Measurements from ENCODE around the gene PLCL2. TPM values are rescaled to one million over a fixed set of nuclear protein-coding genes. Genes with fewer than 3 reads are reported as not detected.

PLCL2 gene
- total RNA-seq, 1 experiment from 2014 or later, result 3.0 TPM

GRCh38 chr3:17025594-17026139 is 140.9 kb downstream of the PLCL2 start:
- Histone ChIP-seq H3K27ac (ENCODE audit: low read length) (no peak overlapping the region), H3K4me3 (ENCODE audit: low read depth in 2 of 2, low read length in 2 of 2) (no peak overlapping the region), H3K9me3 (ENCODE audit: control insufficient read depth, insufficient read depth, low read depth, low read length) (no peaks in the 10 kb centered on the region), H3K4me1 (ENCODE audit: control insufficient read depth, insufficient read depth, low read length) (no peaks in the 10 kb centered on the region), H3K36me3 (ENCODE audit: control insufficient read depth, insufficient read depth, low read length) (no peaks in the 10 kb centered on the region), H3K27me3 (ENCODE audit: control insufficient read depth, insufficient read depth, low read length) (no peaks in the 10 kb centered on the region)
- DNase-seq (ENCODE audit: low read depth, low spot score) (no peak), ATAC-seq (no peak)
- BruUV-seq (replicated peaks), result no TSS peak
- in situ Hi-C loops (cut with HindIII; ENCODE audit: low pct_unique_long_range_greater_than_20kb, low sequenced_read_pairs) (no loop called here), intact Hi-C loops (cut with micrococcal nuclease; ENCODE audit: unreplicated experiment) (no loop called here)
- CTCF ChIA-PET, result no interaction called here
- POLR2A ChIA-PET, result no interaction called here
- TF ChIP-seq TCF7L2 (IDR thresholded peaks at IDR 0.05; ENCODE audit: low read depth, low read length) (no peak), SIN3A (IDR thresholded peaks at IDR 0.05; ENCODE audit: borderline replicate concordance, insufficient read depth, low read depth, low read length) (no peak), POLR2AphosphoS5 (IDR thresholded peaks at IDR 0.05; ENCODE audit: low read depth, low read length) (no peak), REST (IDR thresholded peaks at IDR 0.05; ENCODE audit: insufficient read depth in 1 of 2, low read depth in 2 of 2, low read length in 1 of 2) (no peak), CTCF (IDR thresholded peaks at IDR 0.05) (no peak)

GRCh38 chr3:17027318-17027717 is 142.6 kb downstream of the PLCL2 start:
- in situ Hi-C loops (cut with HindIII; ENCODE audit: low pct_unique_long_range_greater_than_20kb, low sequenced_read_pairs), result no loop called here
- ATAC-seq (no peak), DNase-seq (ENCODE audit: low read depth, low spot score) (no peak)
- Histone ChIP-seq H3K27me3 (ENCODE audit: control insufficient read depth, insufficient read depth, low read length) (no peaks in the 10 kb centered on the region), H3K9me3 (ENCODE audit: control insufficient read depth, insufficient read depth, low read depth, low read length) (no peaks in the 10 kb centered on the region), H3K36me3 (ENCODE audit: control insufficient read depth, insufficient read depth, low read length) (no peaks in the 10 kb centered on the region), H3K27ac (ENCODE audit: low read length) (no peak overlapping the region), H3K4me3 (ENCODE audit: low read depth in 2 of 2, low read length in 2 of 2) (no peak overlapping the region), H3K4me1 (ENCODE audit: control insufficient read depth, insufficient read depth, low read length) (no peaks in the 10 kb centered on the region)
- no TSS peak for BruUV-seq (replicated peaks)
- ChIA-PET CTCF (no interaction called here), POLR2A (no interaction called here)
- no peak for TF ChIP-seq SIN3A (IDR thresholded peaks at IDR 0.05; ENCODE audit: borderline replicate concordance, insufficient read depth, low read depth, low read length)
- no peak for TF ChIP-seq POLR2AphosphoS5 (IDR thresholded peaks at IDR 0.05; ENCODE audit: low read depth, low read length)
- no peak for TF ChIP-seq REST (IDR thresholded peaks at IDR 0.05; ENCODE audit: insufficient read depth in 1 of 2, low read depth in 2 of 2, low read length in 1 of 2)
- TF ChIP-seq CTCF (IDR thresholded peaks at IDR 0.05), result no peak
- no peak for TF ChIP-seq TCF7L2 (IDR thresholded peaks at IDR 0.05; ENCODE audit: low read depth, low read length)
- intact Hi-C loops (cut with micrococcal nuclease; ENCODE audit: unreplicated experiment), result no loop called here

Data from Panc1 (cell line).